GM13977 (cell line): Measurements from ENCODE around the gene HOPX.

Source experiments
- DNase-seq: peaks from one replicate; pipeline ENCODE4 v3.0.0; 2012; ENCODE audit warnings: low spot score
- CTCF ChIP-seq: IDR thresholded peaks from 2 replicates; pipeline ENCODE4 v1.5.1; 2012; ENCODE audit warnings: mild to moderate bottlenecking, control low read depth; ENCODE audit not compliant: insufficient read depth; ENCODE audit errors: extremely low read depth, missing control alignments
- in situ Hi-C: fragments of 300-500 bp; cut with MboI; formaldehyde crosslinking; loops from one replicate; pipeline ENCODE4 v1.12.0; 2022; ENCODE audit warnings: low sequenced_read_pairs, low pct_unique_long_range_greater_than_20kb, mixed read lengths, inconsistent platforms; ENCODE audit not compliant: unreplicated experiment

HOPX gene

DNA sequence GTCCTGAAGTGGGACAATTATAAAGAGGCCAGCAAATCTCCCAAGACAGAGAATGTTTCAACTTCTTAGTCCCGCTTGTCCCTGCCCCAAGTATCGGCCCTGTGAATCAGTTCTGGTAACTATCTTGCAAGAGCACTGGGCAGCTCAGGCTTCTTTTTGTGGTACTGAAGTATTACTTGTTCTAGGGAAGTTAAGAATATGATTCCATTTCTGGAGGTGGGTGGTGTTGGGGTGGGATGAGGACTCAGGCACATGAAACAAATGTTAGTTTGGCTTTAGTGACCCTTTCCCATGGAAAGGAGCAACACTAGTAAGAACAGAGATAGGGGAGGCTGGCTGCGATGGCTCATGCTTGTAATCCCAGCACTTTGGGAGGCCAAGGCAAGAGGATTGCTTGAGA is 28.9 kb downstream of the HOPX start:
- in situ Hi-C loops = no loop called here
- DNase-seq = no peak
- no peak for TF ChIP-seq CTCF

GRCh38 chr4:56651056-56651350 is 30.1 kb downstream of the HOPX start:
- no peak for TF ChIP-seq CTCF
- in situ Hi-C loops = no loop called here
- DNase-seq = no peak

- in situ Hi-C loops = no loop called here
- no peak for DNase-seq
- no peak for TF ChIP-seq CTCF
Measured at GRCh38 chr4:56650262-56651055, 30.6 kb downstream of the HOPX start.

- in situ Hi-C loops = no loop called here
- no peak for DNase-seq
- no peak for TF ChIP-seq CTCF
Measured at GRCh38 chr4:56649445-56650261, 31.4 kb downstream of the HOPX start.

DNA sequence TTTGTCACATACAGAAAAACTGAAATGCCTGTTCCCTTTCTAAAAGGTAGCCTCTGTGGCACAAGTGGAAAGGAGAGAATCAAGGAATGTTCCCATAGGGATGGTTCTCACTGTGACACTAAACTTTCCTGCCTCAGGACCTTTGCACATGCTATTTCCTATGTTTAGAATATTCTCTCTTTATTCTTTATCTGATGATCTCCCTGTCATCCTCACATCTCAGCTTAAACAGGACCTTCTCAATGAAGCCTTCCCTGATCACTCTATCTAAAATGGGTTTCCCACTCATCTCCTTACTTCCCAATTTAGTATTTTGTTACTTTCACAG is 32.3 kb downstream of the HOPX start:
- TF ChIP-seq CTCF = no peak
- DNase-seq = no peak
- in situ Hi-C loops = no loop called here

DNA sequence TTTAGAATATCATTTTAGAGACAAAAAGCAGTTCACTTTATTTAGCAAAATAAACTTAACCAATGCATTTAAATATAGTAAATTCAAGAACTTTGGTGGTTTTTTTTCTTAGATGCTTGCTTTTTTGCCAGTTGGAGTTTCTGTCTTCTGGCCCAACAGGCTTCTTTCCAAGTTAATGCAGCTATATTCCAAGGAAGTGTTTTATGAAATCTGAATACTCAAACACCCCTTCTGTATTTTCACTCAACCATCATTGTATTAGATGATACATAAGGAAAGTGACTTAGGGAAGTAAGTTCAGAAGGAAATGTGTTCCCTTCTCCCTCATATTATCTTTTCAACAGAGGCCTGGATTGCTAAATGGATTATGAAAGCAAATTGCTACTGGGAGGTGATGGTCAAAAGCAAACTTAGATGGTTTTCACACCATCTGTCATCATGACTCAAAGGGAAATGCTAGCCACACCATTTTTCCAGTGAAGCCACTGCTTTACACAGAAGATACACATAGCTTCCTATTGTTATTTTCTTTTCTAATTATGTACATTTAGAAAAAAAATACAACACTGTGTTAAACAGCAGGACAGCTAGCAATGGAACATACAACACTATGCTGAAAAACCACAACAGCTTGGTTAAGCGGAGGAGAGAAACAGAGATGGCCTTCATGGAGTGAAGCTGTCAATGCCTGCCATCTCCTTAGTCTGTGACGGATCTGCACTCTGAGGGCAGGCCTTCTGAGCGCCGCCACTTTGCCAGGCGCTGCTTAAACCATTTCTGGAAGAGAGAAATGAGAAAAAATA is 32.9 kb downstream of the HOPX start:
- in situ Hi-C loops = no loop called here
- no peak for DNase-seq
- TF ChIP-seq CTCF = no peak
